H9 (cell line): ENCODE measurements around the gene PLEKHA5. TPM values are rescaled to one million over a fixed set of nuclear protein-coding genes. Genes with fewer than 3 reads are reported as not detected.

ENCODE experiments used
- DNase-seq: peaks from one replicate; pipeline ENCODE4 v3.0.0-alpha.2; 2017
- H2AFZ ChIP-seq: one replicate; pipeline ENCODE4 v1.6.1; 2013; ENCODE audit warnings: mild to moderate bottlenecking, low read length, control low read depth, moderate library complexity
- H2AK5ac ChIP-seq: 2 replicates; pipeline ENCODE4 v1.6.1; 2013; ENCODE audit warnings: low read length, control low read depth, mixed read lengths; ENCODE audit not compliant: insufficient read length
- H2BK120ac ChIP-seq: one replicate; pipeline ENCODE4 v1.6.1; 2013; ENCODE audit warnings: low read depth, mild to moderate bottlenecking, low read length, control low read depth, inconsistent platforms; ENCODE audit not compliant: poor library complexity, severe bottlenecking
- H2BK12ac ChIP-seq: 2 replicates; pipeline ENCODE4 v1.6.1; 2013; ENCODE audit warnings: low read length, control low read depth, mixed read lengths, low read depth; ENCODE audit not compliant: insufficient read length
- H2BK15ac ChIP-seq: 2 replicates; pipeline ENCODE4 v1.6.1; 2013; ENCODE audit warnings: low read depth, low read length, control low read depth
- H2BK20ac ChIP-seq: one replicate; pipeline ENCODE4 v1.6.1; 2013; ENCODE audit warnings: low read depth, mild to moderate bottlenecking, low read length, control low read depth, inconsistent platforms; ENCODE audit not compliant: poor library complexity, severe bottlenecking
- H2BK5ac ChIP-seq: 2 replicates; pipeline ENCODE4 v1.6.1; 2013; ENCODE audit warnings: low read length, control low read depth, mixed read lengths; ENCODE audit not compliant: insufficient read length
- H3K14ac ChIP-seq: 2 replicates; pipeline ENCODE4 v1.6.1; 2013; ENCODE audit warnings: low read length, control low read depth; ENCODE audit not compliant: insufficient read depth
- H3K18ac ChIP-seq: 2 replicates; pipeline ENCODE4 v1.6.1; 2013; ENCODE audit warnings: low read depth, mild to moderate bottlenecking, mixed read lengths, low read length, control low read depth; ENCODE audit not compliant: insufficient read length
- H3K23ac ChIP-seq: 2 replicates; pipeline ENCODE4 v1.6.1; 2013; ENCODE audit warnings: low read length, control low read depth, mixed read lengths, low read depth; ENCODE audit not compliant: insufficient read length
- H3K23me2 ChIP-seq: 2 replicates; pipeline ENCODE4 v1.6.1; 2013; ENCODE audit warnings: low read depth, mild to moderate bottlenecking, mixed read lengths, low read length, control low read depth; ENCODE audit not compliant: insufficient read length, poor library complexity, severe bottlenecking
- H3K27ac ChIP-seq: 2 replicates; pipeline ENCODE4 v1.5.1; 2013; ENCODE audit warnings: low read length, control low read depth, mixed read lengths, low read depth; ENCODE audit not compliant: insufficient read length
- H3K27me3 ChIP-seq: 2 replicates; pipeline ENCODE4 v1.6.1; 2013; ENCODE audit warnings: low read length, control low read depth, inconsistent platforms; ENCODE audit not compliant: insufficient read depth
- H3K4ac ChIP-seq: 2 replicates; pipeline ENCODE4 v1.6.1; 2013; ENCODE audit warnings: low read depth, mild to moderate bottlenecking, control low read depth, inconsistent platforms, low read length, moderate library complexity
- H3K4me1 ChIP-seq: 2 replicates; pipeline ENCODE4 v1.6.1; 2013; ENCODE audit warnings: low read length, control low read depth, inconsistent platforms; ENCODE audit not compliant: insufficient read depth
- H3K4me2 ChIP-seq: 2 replicates; pipeline ENCODE4 v1.6.1; 2013; ENCODE audit warnings: low read length, control low read depth, mixed read lengths; ENCODE audit not compliant: insufficient read length, insufficient read depth
- H3K56ac ChIP-seq: 2 replicates; pipeline ENCODE4 v1.6.1; 2013; ENCODE audit warnings: low read depth, mild to moderate bottlenecking, mixed read lengths, low read length, control low read depth; ENCODE audit not compliant: insufficient read length
- H3K79me1 ChIP-seq: 2 replicates; pipeline ENCODE4 v1.6.1; 2013; ENCODE audit warnings: low read depth, mild to moderate bottlenecking, moderate library complexity, low read length, control low read depth, inconsistent platforms; ENCODE audit not compliant: insufficient read depth, poor library complexity, severe bottlenecking
- H3K79me2 ChIP-seq: 2 replicates; pipeline ENCODE4 v1.6.1; 2013; ENCODE audit warnings: low read length, control low read depth, inconsistent platforms; ENCODE audit not compliant: insufficient read depth
- H3K9ac ChIP-seq: 2 replicates; pipeline ENCODE4 v1.6.1; 2013; ENCODE audit warnings: low read length, control low read depth, mixed read lengths; ENCODE audit not compliant: insufficient read length; ENCODE audit errors: extremely low read depth
- H3K9me3 ChIP-seq: one replicate; pipeline ENCODE4 v1.6.1; 2013; ENCODE audit warnings: low read depth, low read length, inconsistent platforms; ENCODE audit not compliant: control insufficient read depth
- H3T11ph ChIP-seq: one replicate; pipeline ENCODE4 v1.6.1; 2013; ENCODE audit warnings: mild to moderate bottlenecking, low read length, control low read depth, inconsistent platforms
- H4K20me1 ChIP-seq: one replicate; pipeline ENCODE4 v1.6.1; 2013; ENCODE audit not compliant: control insufficient read depth, insufficient read length, insufficient read depth
- H4K5ac ChIP-seq: 2 replicates; pipeline ENCODE4 v1.6.1; 2013; ENCODE audit warnings: low read depth, mild to moderate bottlenecking, mixed read lengths, low read length, control low read depth; ENCODE audit not compliant: insufficient read length
- H4K8ac ChIP-seq: replicated peaks from 2 replicates; pipeline ENCODE4 v1.6.1; 2013; ENCODE audit warnings: low read length, control low read depth, mixed read lengths, low read depth; ENCODE audit not compliant: insufficient read length
- H4K91ac ChIP-seq: 2 replicates; pipeline ENCODE4 v1.6.1; 2013; ENCODE audit warnings: low read depth, mild to moderate bottlenecking, moderate library complexity, mixed read lengths, low read length, control low read depth; ENCODE audit not compliant: insufficient read length
- H3K27ac Mint-ChIP-seq, 3 experiments: 2 replicates in 2 of 3; 3 replicates in 1 of 3; pipeline ENCODE4 v1.8.0; 2020 to 2021; ENCODE audit warnings: mixed read lengths in 3 of 3, mild to moderate bottlenecking in 1 of 3, moderate library complexity in 1 of 3
- H3K27me3 Mint-ChIP-seq: 2 replicates; pipeline ENCODE4 v1.8.0; 2021; ENCODE audit warnings: low read depth, mild to moderate bottlenecking, moderate library complexity, mixed read lengths
- H3K36me3 Mint-ChIP-seq, 3 experiments: 2 replicates in 2 of 3; 3 replicates in 1 of 3; pipeline ENCODE4 v1.8.0; 2020 to 2021; ENCODE audit warnings: low read depth in 3 of 3, mixed read lengths in 3 of 3; ENCODE audit not compliant: insufficient read depth in 1 of 3
- H3K4me1 Mint-ChIP-seq, 2 experiments: 2 replicates each; pipeline ENCODE4 v1.8.0; 2020; ENCODE audit warnings: mixed read lengths in 2 of 2
- H3K4me3 Mint-ChIP-seq, 2 experiments: 2 replicates in 1 of 2; 3 replicates in 1 of 2; pipeline ENCODE4 v1.8.0; 2020 to 2021; ENCODE audit warnings: mild to moderate bottlenecking in 2 of 2, mixed read lengths in 2 of 2, moderate library complexity in 1 of 2
- H3K9me3 Mint-ChIP-seq, 2 experiments: 2 replicates in 1 of 2; 3 replicates in 1 of 2; pipeline ENCODE4 v1.8.0; 2020; ENCODE audit warnings: mild to moderate bottlenecking in 2 of 2, mixed read lengths in 2 of 2, moderate library complexity in 1 of 2
- WGBS: extraction: QIAGEN DNeasy Blood & Tissue Kit; methylation state at CpG from one replicate; pipeline ENCODE4 v1.1.7; 2013; ENCODE audit warnings: missing lambda C conversion rate, low lambda C conversion rate, mixed read lengths; ENCODE audit not compliant: insufficient read length; ENCODE audit errors: extremely low coverage; 5-methylcytosine and 5-hydroxymethylcytosine counted together
- total RNA-seq: library from RNA; stranded (reverse); gene quantifications from 2 replicates; pipeline ENCODE4 v1.2.1, GENCODE V29; 2021
- TF ChIP-seq, protein P1 (sequence below): fragments of 200-600 bp; sonication (generic); conservative IDR thresholded peaks from 3 replicates; pipeline ENCODE4 v1.8.0; 2021; ENCODE audit warnings: antibody characterized with exemption, mild to moderate bottlenecking

PLEKHA5 gene
- total RNA-seq, 1 experiment from 2014 or later, result 86.7 TPM

DNA sequence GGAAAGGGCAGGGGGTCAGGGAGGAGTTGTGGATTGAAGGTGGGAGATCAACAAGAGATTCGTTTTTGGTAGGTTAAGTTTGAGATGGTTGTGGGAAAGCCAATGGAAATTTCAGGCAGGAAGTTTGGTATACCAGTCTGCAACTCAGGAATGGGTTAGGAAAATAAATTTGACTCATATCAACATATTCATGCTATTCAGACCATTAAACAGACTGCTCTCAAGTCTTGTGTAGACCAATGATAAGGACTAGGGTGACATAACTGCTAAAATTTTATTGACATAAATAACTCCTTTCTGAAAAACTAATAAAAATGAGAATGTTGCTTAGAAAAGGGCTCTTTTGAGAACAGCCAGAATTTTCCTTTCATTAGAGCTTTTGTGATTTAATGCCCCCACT lies 60.0 kb downstream of the PLEKHA5 start:
- no peak overlapping the region for H3K4ac ChIP-seq
- peaks cover 3% of the 10 kb centered on the region; the same call in 1 of the 2 replicates for H3K4me1 ChIP-seq
- H3K27ac ChIP-seq, result no peak overlapping the region
- DNase-seq, result no peak
- no peak overlapping the region for H3T11ph ChIP-seq
- H3K79me1 ChIP-seq, result peaks cover 7% of the 10 kb centered on the region
- Mint-ChIP-seq H3K4me3 (no peak overlapping the region; a peak in 1 of 5 replicates), H3K27me3 (no peaks in the 10 kb centered on the region), H3K9me3 (no peaks in the 10 kb centered on the region), H3K36me3 (no peaks in the 10 kb centered on the region), H3K4me1 (peaks cover 60 to 65% of the 10 kb centered on the region in 2 experiments), H3K27ac (peak overlapping the region; percentile 41 to 89 (median 77); a peak in 6 of 7 replicates)
- TF ChIP-seq, protein P1, sequence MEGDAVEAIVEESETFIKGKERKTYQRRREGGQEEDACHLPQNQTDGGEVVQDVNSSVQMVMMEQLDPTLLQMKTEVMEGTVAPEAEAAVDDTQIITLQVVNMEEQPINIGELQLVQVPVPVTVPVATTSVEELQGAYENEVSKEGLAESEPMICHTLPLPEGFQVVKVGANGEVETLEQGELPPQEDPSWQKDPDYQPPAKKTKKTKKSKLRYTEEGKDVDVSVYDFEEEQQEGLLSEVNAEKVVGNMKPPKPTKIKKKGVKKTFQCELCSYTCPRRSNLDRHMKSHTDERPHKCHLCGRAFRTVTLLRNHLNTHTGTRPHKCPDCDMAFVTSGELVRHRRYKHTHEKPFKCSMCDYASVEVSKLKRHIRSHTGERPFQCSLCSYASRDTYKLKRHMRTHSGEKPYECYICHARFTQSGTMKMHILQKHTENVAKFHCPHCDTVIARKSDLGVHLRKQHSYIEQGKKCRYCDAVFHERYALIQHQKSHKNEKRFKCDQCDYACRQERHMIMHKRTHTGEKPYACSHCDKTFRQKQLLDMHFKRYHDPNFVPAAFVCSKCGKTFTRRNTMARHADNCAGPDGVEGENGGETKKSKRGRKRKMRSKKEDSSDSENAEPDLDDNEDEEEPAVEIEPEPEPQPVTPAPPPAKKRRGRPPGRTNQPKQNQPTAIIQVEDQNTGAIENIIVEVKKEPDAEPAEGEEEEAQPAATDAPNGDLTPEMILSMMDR, result no peak
- H3K23me2 ChIP-seq, result no peaks in the 10 kb centered on the region
- H4K91ac ChIP-seq, result no peak overlapping the region
- no peaks in the 10 kb centered on the region for H4K20me1 ChIP-seq
- no peak overlapping the region for H2BK12ac ChIP-seq
- H2AK5ac ChIP-seq, result no peak overlapping the region
- no CpG with 5 or more reads among the region's 1 CpG for WGBS
- H4K8ac ChIP-seq, result no peak overlapping the region
- no peak overlapping the region for H3K18ac ChIP-seq
- no peak overlapping the region for H2BK5ac ChIP-seq
- peaks cover 19% of the 10 kb centered on the region; the same call in 1 of the 2 replicates for H3K79me2 ChIP-seq
- no peaks in the 10 kb centered on the region for H3K27me3 ChIP-seq
- H2BK20ac ChIP-seq, result no peak overlapping the region
- H3K56ac ChIP-seq, result no peak overlapping the region
- H2AFZ ChIP-seq, result no peak overlapping the region
- H3K9me3 ChIP-seq, result no peaks in the 10 kb centered on the region
- no peak overlapping the region for H3K23ac ChIP-seq
- no peak overlapping the region for H3K14ac ChIP-seq
- no peak overlapping the region for H3K9ac ChIP-seq
- no peak overlapping the region for H2BK15ac ChIP-seq
- no peak overlapping the region for H2BK120ac ChIP-seq
- no peak overlapping the region for H4K5ac ChIP-seq
- H3K4me2 ChIP-seq, result no peak overlapping the region
